HG03565 (cell line): ENCODE results near the gene PLEKHM2.

Source experiments
- ATAC-seq: cut with Tn5 transposase; IDR thresholded peaks from one replicate; pipeline ENCODE4 v1.9.1; 2021; ENCODE audit warnings: mild to moderate bottlenecking, moderate library complexity; ENCODE audit not compliant: unreplicated experiment

Gene PLEKHM2

DNA sequence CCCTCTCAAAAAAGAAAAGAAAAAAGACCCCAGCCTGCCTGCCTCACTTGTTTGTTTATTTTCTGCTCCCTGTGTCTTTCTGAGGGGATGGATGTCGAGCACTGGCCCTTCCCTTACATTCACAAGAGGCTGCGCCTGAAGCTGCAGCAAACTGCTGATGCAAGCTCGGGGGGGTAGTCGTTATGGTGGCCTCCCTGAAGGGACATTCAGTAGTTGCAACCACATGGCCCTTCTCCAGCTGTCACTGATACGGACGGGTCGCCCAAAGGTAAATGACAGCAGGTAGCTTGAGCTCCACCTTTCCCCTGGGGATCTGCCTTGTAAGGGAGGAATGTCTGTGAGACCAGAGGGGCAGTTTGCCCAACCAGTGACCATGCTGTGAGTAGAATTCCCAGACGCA, 17.7 kb downstream of the PLEKHM2 start:
- no peak for ATAC-seq

DNA sequence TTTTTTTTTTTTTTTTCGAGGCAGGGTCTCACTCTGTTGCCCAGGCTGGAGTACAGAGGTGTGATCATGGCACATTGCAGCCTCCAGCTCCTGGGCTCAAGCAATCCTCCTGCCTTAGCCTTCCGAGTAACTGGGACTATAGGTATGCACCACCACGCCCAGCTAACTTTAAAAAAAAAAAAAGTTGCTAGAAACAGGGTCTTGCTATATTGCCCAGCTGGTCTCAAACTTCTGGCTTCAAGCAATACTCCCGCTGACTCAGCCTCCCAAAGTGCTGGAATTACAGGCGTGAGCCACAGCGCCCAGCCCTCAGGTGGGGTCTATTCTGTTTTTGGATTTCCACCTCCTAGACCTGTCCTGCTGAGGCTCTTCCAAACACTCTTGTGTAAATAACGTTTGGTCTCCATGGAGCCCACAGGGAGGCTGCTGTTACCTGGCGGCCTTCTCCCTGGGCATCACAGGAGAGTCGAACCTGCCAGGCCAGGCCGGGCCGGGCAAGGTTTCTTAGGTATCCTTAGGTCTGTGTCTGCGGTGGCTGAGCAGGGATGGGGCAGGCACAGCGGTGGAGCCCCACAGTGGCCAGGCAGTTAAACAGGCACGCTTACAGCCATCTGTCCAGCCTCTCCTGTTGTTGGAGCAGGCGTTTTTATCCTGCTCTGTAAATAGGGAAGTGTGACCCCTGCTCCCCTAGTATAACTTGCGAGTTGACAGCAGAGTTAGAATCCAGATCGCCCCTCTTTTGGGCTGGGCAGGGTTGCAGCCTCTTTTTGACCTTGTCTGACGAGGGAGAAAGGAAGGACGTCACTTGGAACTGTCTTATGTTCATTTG, 18.8 kb downstream of the PLEKHM2 start:
- no peak for ATAC-seq

DNA sequence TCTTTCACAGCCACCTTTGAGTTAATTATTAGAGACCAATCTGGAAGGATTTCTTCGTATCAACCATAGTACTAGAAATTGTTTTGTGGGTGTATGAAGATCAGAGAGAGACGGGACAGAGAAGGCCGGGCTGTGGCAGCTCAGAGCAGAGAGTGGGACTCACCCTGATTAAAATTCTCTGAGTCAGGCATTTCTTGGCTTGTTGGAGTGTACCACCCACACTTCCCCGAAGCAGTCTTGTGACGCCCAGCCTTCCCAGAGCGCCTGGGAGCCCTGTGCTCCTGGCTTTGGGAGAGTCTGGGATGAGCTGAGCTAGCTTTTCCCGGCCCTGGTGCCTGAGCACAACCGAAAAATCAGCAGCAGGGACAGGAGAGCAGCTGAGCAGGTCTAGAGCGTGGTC, 19.4 kb downstream of the PLEKHM2 start:
- ATAC-seq = no peak

GRCh38 chr1:15704526-15705183, 20.5 kb downstream of the PLEKHM2 start:
- no peak for ATAC-seq

DNA sequence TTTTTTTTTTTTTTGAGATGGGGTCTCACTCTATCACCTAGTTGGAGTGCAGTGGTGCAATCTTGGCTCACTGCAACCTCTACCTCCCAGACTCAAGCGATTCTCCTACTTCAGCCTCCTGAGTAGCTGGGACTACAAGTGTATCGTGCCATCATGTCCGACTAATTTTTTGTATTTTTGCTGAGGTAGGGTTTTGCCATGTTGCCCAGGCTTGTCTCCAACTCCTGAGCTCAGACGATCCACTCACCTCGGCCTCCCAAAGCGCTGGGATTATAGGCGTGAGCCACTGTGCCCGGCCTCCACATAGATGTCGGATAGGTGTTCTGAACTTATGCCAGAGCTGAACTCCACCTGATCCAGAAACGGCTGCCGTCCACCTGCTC, 21.1 kb downstream of the PLEKHM2 start:
- ATAC-seq = no peak

GRCh38 chr1:15706751-15707150, 22.6 kb downstream of the PLEKHM2 start:
- no peak for ATAC-seq

- ATAC-seq = no peak
Measured at GRCh38 chr1:15707239-15707925, 23.3 kb downstream of the PLEKHM2 start.

DNA sequence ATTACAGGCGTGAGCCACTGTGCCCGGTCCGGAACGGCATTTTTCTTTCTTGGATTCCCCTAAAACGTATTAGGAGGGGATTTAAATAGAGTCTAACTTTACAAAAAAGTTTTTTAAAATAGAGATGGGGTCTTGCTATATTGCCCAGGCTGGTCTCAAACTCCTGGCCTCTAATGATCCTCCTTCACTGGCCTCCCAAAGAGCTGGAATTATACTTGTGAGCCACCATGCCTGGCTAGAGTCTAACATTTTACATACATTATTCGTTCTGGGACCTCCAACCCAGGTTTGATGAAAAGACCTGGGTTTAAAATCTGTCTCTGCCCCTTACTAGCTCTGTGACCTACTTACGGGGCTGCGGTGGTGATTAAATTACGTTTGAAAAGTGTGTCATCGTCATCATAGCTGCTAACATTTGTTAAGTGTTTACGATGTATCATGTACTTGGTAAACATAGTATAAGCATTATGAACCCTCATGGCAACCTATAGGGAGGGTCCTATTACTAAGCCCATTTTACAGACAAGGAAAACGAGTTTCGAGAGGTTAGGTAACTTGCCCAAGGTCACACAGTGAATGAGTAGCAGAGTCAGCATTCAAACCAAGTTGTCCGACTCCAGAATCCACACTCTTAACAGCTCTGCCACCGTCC, 24.5 kb downstream of the PLEKHM2 start:
- ATAC-seq = no peak

DNA sequence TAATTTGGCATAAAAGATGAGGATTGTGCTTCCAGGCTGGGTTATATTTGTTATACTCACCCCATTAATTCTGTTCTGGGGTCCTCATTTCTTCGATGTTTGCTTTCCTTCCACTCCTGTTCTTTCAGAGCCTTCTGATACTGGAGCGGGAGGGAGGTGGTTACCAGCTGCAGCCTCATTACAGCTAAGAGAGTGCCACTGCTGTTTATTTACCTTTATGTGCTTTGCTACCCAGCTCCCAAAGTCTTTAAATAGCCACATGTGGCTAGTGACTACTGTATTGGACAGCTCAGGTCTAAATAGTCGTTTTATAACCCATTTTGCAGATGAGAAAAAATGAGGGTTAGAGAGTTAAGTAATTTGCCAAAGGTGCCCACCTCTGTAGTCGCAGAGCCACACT, 25.1 kb downstream of the PLEKHM2 start:
- ATAC-seq = no peak

GRCh38 chr1:15712168-15712567, 28.0 kb downstream of the PLEKHM2 start:
- no peak for ATAC-seq

DNA sequence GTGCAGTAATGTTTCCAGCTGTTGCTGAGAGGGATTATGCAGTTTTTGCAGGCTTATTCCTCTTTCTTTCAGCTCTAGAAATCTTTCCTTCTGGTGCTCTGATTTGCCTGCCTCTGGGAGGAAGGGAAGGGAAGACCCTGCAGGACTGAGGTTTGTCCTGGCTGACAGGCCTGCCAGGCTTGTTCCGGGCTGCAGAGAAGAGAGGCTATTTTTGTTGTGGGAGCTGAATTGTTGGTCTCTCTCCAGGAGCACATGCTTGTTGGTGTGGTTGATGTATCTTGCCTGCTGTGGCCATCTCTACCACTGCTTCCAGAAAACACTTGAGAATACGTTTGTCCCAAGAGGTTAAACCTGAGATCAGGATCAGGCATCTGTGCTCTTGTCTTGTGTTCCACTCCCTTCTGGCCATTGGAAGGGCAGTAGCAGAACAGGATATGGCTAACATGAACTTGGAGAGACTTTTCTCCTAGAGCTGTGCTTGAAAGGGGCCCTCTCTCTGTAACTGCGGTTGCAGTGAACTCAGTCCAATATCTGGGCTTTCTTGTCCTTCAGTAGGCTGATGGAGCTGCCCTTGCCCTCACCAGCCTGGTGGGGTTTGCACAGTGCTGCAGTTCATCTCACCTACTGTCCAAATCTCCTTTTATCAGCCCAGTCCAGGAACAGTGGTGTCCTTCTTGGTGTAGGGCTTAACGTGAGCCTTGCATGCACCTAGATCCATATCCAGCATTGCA, 30.5 kb downstream of the PLEKHM2 start:
- ATAC-seq = no peak

GRCh38 chr1:15717418-15718125, 33.5 kb downstream of the PLEKHM2 start:
- no peak for ATAC-seq

GRCh38 chr1:15718199-15718601, 34.1 kb downstream of the PLEKHM2 start:
- ATAC-seq = no peak

DNA sequence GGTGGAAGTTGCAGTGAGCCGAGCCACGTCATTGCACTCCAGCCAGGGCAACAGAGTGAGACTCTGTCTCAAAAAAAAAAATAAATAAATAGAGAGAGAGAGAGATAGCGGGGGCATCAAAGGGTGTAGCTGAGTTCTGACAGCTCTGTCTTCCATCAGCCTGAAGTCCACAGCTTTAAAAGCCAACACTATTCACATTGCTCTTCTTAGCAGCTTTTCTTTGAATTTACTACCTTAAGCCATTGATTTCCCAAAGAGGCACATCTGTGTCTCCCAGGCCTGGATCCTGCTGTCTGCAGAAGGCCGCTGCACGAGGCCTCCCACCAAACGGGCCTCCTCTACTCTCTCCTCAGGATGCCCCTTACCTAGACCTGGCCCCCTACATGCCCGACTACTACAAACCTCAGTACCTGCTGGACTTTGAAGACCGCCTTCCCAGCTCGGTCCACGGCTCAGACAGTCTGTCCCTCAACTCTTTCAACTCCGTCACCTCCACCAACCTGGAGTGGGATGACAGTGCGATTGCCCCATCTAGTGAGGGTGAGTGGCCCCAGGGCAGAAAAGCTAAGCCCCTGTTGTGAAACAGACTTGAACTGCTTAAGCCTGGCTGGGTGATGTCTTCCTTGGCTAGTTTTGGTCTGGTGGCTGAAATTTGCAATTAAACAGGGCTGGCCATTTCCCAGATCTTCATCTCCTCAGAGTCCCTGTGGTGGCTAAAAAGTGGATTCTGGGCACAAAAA, 35.4 kb downstream of the PLEKHM2 start:
- ATAC-seq = no peak

- ATAC-seq = no peak
Measured at GRCh38 chr1:15720861-15721260, 36.7 kb downstream of the PLEKHM2 start.

DNA sequence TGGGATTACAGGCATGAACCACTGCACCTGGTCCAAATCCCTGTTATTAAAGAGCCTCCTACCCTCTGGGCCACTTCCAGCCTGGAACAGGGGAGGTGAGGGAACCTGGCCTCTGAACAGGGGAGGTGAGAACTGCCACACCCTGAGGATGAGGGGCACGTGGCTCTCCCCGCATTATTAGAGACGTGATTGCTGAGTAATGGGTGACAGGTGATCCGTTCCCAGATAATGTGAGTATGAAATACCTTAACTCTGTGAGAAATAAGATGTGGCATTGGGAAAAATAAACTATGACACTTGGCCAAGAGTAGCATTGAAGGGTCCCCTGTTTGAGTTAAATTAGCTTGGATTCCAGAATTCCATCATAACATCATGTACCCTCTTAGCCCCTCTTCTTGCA, 38.3 kb downstream of the PLEKHM2 start:
- no peak for ATAC-seq

DNA sequence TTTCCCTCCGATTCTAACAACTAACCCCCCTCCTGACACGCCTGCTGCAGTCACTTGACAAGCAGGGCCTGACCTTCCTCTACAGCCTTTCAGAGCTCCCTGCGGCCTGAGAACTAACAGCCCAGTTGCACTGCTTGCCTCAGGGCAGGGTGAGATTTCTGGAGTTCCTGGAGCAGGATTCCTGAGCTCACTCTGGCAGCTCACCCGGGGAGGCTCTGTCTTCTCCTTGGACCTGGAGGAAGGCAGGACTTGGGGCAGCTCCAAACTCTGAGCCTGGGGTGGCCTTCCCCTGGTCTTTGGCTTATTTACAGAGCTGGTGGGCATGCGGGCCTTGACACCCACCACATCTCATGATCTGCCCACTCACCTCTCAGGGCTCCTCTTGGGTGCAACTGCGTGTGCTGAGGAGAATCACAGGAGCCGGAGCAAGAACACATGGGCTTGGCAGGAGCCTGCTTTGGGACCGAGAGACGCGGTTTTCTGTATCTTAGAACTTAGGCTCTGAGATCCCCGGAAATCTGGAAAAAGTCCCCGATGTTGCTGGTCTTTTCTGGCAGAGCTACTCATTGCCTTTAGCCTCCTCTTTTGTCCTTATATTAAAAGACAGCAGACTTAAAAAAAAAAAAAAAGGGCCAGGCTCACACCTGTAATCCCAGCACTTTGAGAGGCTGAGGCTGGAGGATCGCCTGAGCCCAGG, 38.9 kb downstream of the PLEKHM2 start:
- ATAC-seq = no peak

GRCh38 chr1:15723631-15724246, 39.6 kb downstream of the PLEKHM2 start:
- ATAC-seq = no peak
